PC-3 (cell line): ENCODE data around the gene SMAD7. TPM values are rescaled to one million over a fixed set of nuclear protein-coding genes. Genes with fewer than 3 reads are reported as not detected.
A peak's percentile ranks its signal among the peaks of the same experiment; 100 is the strongest.

ENCODE experiments used
- ATAC-seq: fragments of 200-7000 bp; cut with Tn5 transposase; 2 replicates; pipeline ENCODE4 v1.9.1; 2020; ENCODE audit warnings: mild to moderate bottlenecking, moderate library complexity
- BruUV-seq: library from RNA; stranded (reverse); fragments of 400-500 nt; replicated peaks from 2 replicates; lab custom pipeline; 2021; lab: Mats Ljungman, UMichigan
- CTCF ChIA-PET: fragments of 300-600 bp; sonication (Branson Sonifier 250); formaldehyde crosslinking; loops from one replicate; lab custom pipeline; 2022; ENCODE audit warnings: antibody characterized with exemption; lab: Charles Lee
- POLR2A ChIA-PET: fragments of 300-600 bp; sonication (Branson Sonifier 250); formaldehyde crosslinking; loops from one replicate; lab custom pipeline; 2022; ENCODE audit warnings: antibody characterized with exemption; ENCODE audit not compliant: unreplicated experiment; lab: Charles Lee
- DNase-seq: peaks from one replicate; pipeline ENCODE4 v3.0.0-alpha.2; 2015
- H2AFZ ChIP-seq: fragments of 300-600 bp; sonication (generic); 2 replicates; pipeline ENCODE4 v1.6.0; 2016; ENCODE audit warnings: antibody characterized with exemption, low read length
- H3F3A ChIP-seq: fragments of 300-600 bp; sonication (generic); one replicate; pipeline ENCODE4 v1.6.0; 2017; ENCODE audit warnings: antibody characterized with exemption, low read length, control low read depth, mild to moderate bottlenecking; ENCODE audit not compliant: unreplicated experiment
- H3K27ac ChIP-seq: fragments of 300-600 bp; sonication (generic); 2 replicates; pipeline ENCODE4 v1.5.1; 2016; ENCODE audit warnings: mild to moderate bottlenecking, low read length
- H3K27me3 ChIP-seq: fragments of 300-600 bp; sonication (generic); 2 replicates; pipeline ENCODE4 v1.6.1; 2016; ENCODE audit warnings: low read length, mixed read lengths
- H3K36me3 ChIP-seq: fragments of 300-600 bp; sonication (generic); 2 replicates; pipeline ENCODE4 v1.6.1; 2016; ENCODE audit warnings: low read depth, mixed run types, low read length, mixed read lengths
- H3K4me1 ChIP-seq: fragments of 300-600 bp; sonication (generic); 2 replicates; pipeline ENCODE4 v1.5.1; 2016; ENCODE audit warnings: low read length; ENCODE audit not compliant: insufficient read depth
- H3K4me2 ChIP-seq: fragments of 300-600 bp; sonication (generic); 2 replicates; pipeline ENCODE4 v1.6.0; 2016; ENCODE audit warnings: low read length
- H3K4me3 ChIP-seq: fragments of 300-600 bp; sonication (generic); 2 replicates; pipeline ENCODE4 v1.5.1; 2016; ENCODE audit warnings: mild to moderate bottlenecking, low read length, mixed read lengths
- H3K79me2 ChIP-seq: fragments of 300-600 bp; sonication (generic); 2 replicates; pipeline ENCODE4 v1.6.1; 2017; ENCODE audit warnings: low read length, mixed read lengths
- H3K9ac ChIP-seq: fragments of 300-600 bp; sonication (generic); 2 replicates; pipeline ENCODE4 v1.6.0; 2016; ENCODE audit warnings: mild to moderate bottlenecking, low read length
- H3K9me2 ChIP-seq: fragments of 300-600 bp; sonication (generic); replicated peaks from 2 replicates; pipeline ENCODE4 v1.6.1; 2016; ENCODE audit warnings: mixed run types, low read length, mixed read lengths
- H3K9me3 ChIP-seq: fragments of 300-600 bp; sonication (generic); 2 replicates; pipeline ENCODE4 v1.6.1; 2016; ENCODE audit warnings: low read length, mixed read lengths
- H4K20me1 ChIP-seq: fragments of 300-600 bp; sonication (generic); 2 replicates; pipeline ENCODE4 v1.6.1; 2016; ENCODE audit warnings: low read length, mixed read lengths
- CTCF ChIP-seq: fragments of 300-600 bp; sonication (generic); conservative IDR thresholded peaks from 2 replicates; pipeline ENCODE4 v1.5.1; 2017; ENCODE audit warnings: antibody characterized with exemption, low read depth, mild to moderate bottlenecking, low read length
- EZH2 ChIP-seq: fragments of 300-600 bp; sonication (generic); IDR thresholded peaks from one replicate; pipeline ENCODE4 v1.6.1; 2017; ENCODE audit warnings: antibody characterized with exemption, mild to moderate bottlenecking, low read length; ENCODE audit not compliant: unreplicated experiment
- EZH2phosphoT487 ChIP-seq: fragments of 300-600 bp; sonication (generic); IDR thresholded peaks from 2 replicates; pipeline ENCODE4 v1.6.1; 2018; ENCODE audit warnings: mild to moderate bottlenecking, antibody characterized with exemption, low read length, borderline replicate concordance
- intact Hi-C: fragments of 100-400 bp; cut with micrococcal nuclease; formaldehyde crosslinking; loops from 2 replicates; pipeline ENCODE4 v1.9.0; 2023
- total RNA-seq: library from RNA; depleted of rRNA; stranded (reverse); fragments of >200 nt; gene quantifications from 2 replicates; pipeline ENCODE4 v1.2.3, GENCODE V29; 2014

Gene SMAD7
- total RNA-seq, 1 experiment from 2014 or later = 9.4 TPM

GRCh38 chr18:48991676-48992075 lies 40.9 kb upstream of the SMAD7 start:
- intact Hi-C loops = no loop called here
- no peak for ATAC-seq

GRCh38 chr18:48991319-48991660 lies 40.5 kb upstream of the SMAD7 start:
- no peaks in the 10 kb centered on the region for H4K20me1 ChIP-seq
- no peaks in the 10 kb centered on the region for H3K27me3 ChIP-seq
- H3K27ac ChIP-seq = peak overlapping the region; percentile 65
- ChIA-PET CTCF (interaction anchor here (0.5 kb wide), 1 partner anchor 441 kb away, joined by 3 read pairs; no protein-coding TSS in a partner anchor), POLR2A (no interaction called here)
- BruUV-seq = no TSS peak
- H3K9me2 ChIP-seq = no peaks in the 10 kb centered on the region
- peaks cover 48% of the 10 kb centered on the region for H3K4me1 ChIP-seq
- TF ChIP-seq EZH2 (no peak), CTCF (no peak), EZH2phosphoT487 (no peak)
- H3K4me2 ChIP-seq = 0 out of 2 replicates have a peak overlapping the region, but pooled peaks have one; percentile 37
- H3F3A ChIP-seq = no peaks in the 10 kb centered on the region
- H3K9me3 ChIP-seq = no peaks in the 10 kb centered on the region
- H3K79me2 ChIP-seq = no peaks in the 10 kb centered on the region
- ATAC-seq = no peak
- no peaks in the 10 kb centered on the region for H3K36me3 ChIP-seq
- intact Hi-C loops = no loop called here
- H3K9ac ChIP-seq = peak overlapping the region; percentile 33
- no peak overlapping the region for H3K4me3 ChIP-seq
- DNase-seq = no peak
- no peak overlapping the region for H2AFZ ChIP-seq

More at GRCh38 chr18:48991676-48992075, 40.9 kb upstream of the SMAD7 start:
- Histone ChIP-seq H3F3A (no peaks in the 10 kb centered on the region), H3K36me3 (no peaks in the 10 kb centered on the region), H4K20me1 (no peaks in the 10 kb centered on the region), H3K79me2 (no peaks in the 10 kb centered on the region), H3K9ac (peak overlapping the region; percentile 33; the same call in 1 of the 2 replicates), H3K27me3 (no peaks in the 10 kb centered on the region), H2AFZ (no peak overlapping the region), H3K9me2 (no peaks in the 10 kb centered on the region), H3K4me2 (no peak overlapping the region), H3K4me1 (peaks cover 50% of the 10 kb centered on the region), H3K27ac (peak overlapping the region; percentile 65), H3K4me3 (no peak overlapping the region), H3K9me3 (no peaks in the 10 kb centered on the region)
- DNase-seq = peak; percentile 51
- ChIA-PET POLR2A (no interaction called here), CTCF (no interaction called here)
- TF ChIP-seq EZH2 (no peak), CTCF (no peak), EZH2phosphoT487 (no peak)
- no TSS peak for BruUV-seq

- intact Hi-C loops = no loop called here
- Histone ChIP-seq H3K4me1 (peaks cover 48% of the 10 kb centered on the region), H3K9me2 (no peaks in the 10 kb centered on the region), H3K27me3 (no peaks in the 10 kb centered on the region), H2AFZ (no peak overlapping the region), H3K36me3 (no peaks in the 10 kb centered on the region), H3K4me2 (peak overlapping the region; percentile 37; the same call in 1 of the 2 replicates), H3K79me2 (no peaks in the 10 kb centered on the region), H3F3A (no peaks in the 10 kb centered on the region), H3K4me3 (no peak overlapping the region), H3K9me3 (no peaks in the 10 kb centered on the region), H3K27ac (peak overlapping the region; percentile 65), H3K9ac (peak overlapping the region; percentile 33), H4K20me1 (no peaks in the 10 kb centered on the region)
- ATAC-seq (peak; percentile 77), DNase-seq (peak; percentile 60)
- CTCF ChIA-PET = interaction anchor here (0.5 kb wide), 1 partner anchor 441 kb away, joined by 3 read pairs; no protein-coding TSS in a partner anchor
- POLR2A ChIA-PET = no interaction called here
- no peak for TF ChIP-seq EZH2
- no peak for TF ChIP-seq CTCF
- no peak for TF ChIP-seq EZH2phosphoT487
- BruUV-seq = no TSS peak
Measured at GRCh38 chr18:48990481-48991318, 39.9 kb upstream of the SMAD7 start.
